Gastroesophageal sphincter (tissue), 3 donors: ENCODE measurements around the gene CDKN2AIP.

Experiments used
- CTCF ChIP-seq, 4 experiments: fragments of 200-600 bp in 2 of 4; fragments of 450-650 bp in 2 of 4; sonication (generic) in 1 of 4; IDR thresholded peaks; one replicate each; pipeline ENCODE4 v1.5.1; 2017 to 2019; ENCODE audit warnings: antibody characterized with exemption in 4 of 4, mild to moderate bottlenecking in 2 of 4, moderate library complexity in 2 of 4
- EP300 ChIP-seq: sonication (generic); formaldehyde crosslinking; IDR thresholded peaks from one replicate; pipeline ENCODE4 v1.6.1; 2017; ENCODE audit warnings: antibody characterized with exemption, mild to moderate bottlenecking
- POLR2AphosphoS5 ChIP-seq: sonication (generic); formaldehyde crosslinking; IDR thresholded peaks from one replicate; pipeline ENCODE4 v1.6.1; 2017; ENCODE audit warnings: antibody characterized with exemption

GRCh38 chr4:183400035-183400434, 44.4 kb upstream of the CDKN2AIP start:
- no peak for TF ChIP-seq CTCF (IDR thresholded peaks at IDR 0.05)
- no peak for TF ChIP-seq EP300
- TF ChIP-seq POLR2AphosphoS5 = no peak
